GM23338 (cell line): Measurements from ENCODE around the gene SAA1.

Experiments
- CREB1 ChIP-seq: fragments of 250-450 bp; sonication (Bioruptor Pico); IDR thresholded peaks from 2 replicates; pipeline ENCODE4 v1.5.0; 2020; ENCODE audit warnings: low read depth, mild to moderate bottlenecking, moderate library complexity
- CTCF ChIP-seq, 2 experiments: fragments of 200-600 bp in 1 of 2; sonication (generic) in 1 of 2; conservative IDR thresholded peaks; 2 replicates each; pipeline versions ENCODE4 v1.5.1 to v1.6.1; 2016 to 2017; ENCODE audit warnings: antibody characterized with exemption in 2 of 2, low read depth in 2 of 2, mild to moderate bottlenecking in 2 of 2, moderate library complexity in 1 of 2
- EZH2 ChIP-seq: fragments of 200-600 bp; sonication (generic); IDR thresholded peaks from one replicate; pipeline ENCODE4 v1.8.0; 2017; ENCODE audit warnings: antibody characterized with exemption, mild to moderate bottlenecking, low read depth; ENCODE audit not compliant: unreplicated experiment
- EZH2phosphoT487 ChIP-seq: fragments of 200-600 bp; sonication (generic); IDR thresholded peaks from one replicate; pipeline ENCODE4 v1.8.1; 2018; ENCODE audit warnings: antibody characterized with exemption; ENCODE audit not compliant: unreplicated experiment
- JUNB ChIP-seq: IDR thresholded peaks from one replicate; pipeline ENCODE4 v1.6.1; 2016; ENCODE audit warnings: antibody characterized with exemption; ENCODE audit not compliant: unreplicated experiment
- POLR2AphosphoS5 ChIP-seq: IDR thresholded peaks from 2 replicates; pipeline ENCODE4 v1.6.1; 2016; ENCODE audit warnings: antibody characterized with exemption, low read depth
- REST ChIP-seq: IDR thresholded peaks from one replicate; pipeline ENCODE4 v1.6.1; 2018; ENCODE audit warnings: antibody characterized with exemption; ENCODE audit not compliant: unreplicated experiment
- STAT1 ChIP-seq: IDR thresholded peaks from one replicate; pipeline ENCODE4 v1.6.1; 2016; ENCODE audit warnings: antibody characterized with exemption; ENCODE audit not compliant: unreplicated experiment
- ZNF114 ChIP-seq: fragments of 250-450 bp; sonication (Bioruptor Pico); IDR thresholded peaks from 2 replicates; pipeline ENCODE4 v1.5.0; 2020; ENCODE audit warnings: mild to moderate bottlenecking, moderate library complexity
- TF ChIP-seq, protein P1 (sequence below): fragments of 250-450 bp; sonication (Bioruptor Pico); IDR thresholded peaks from 2 replicates; pipeline ENCODE4 v1.5.0; 2020; ENCODE audit warnings: mild to moderate bottlenecking, moderate library complexity

DNA sequence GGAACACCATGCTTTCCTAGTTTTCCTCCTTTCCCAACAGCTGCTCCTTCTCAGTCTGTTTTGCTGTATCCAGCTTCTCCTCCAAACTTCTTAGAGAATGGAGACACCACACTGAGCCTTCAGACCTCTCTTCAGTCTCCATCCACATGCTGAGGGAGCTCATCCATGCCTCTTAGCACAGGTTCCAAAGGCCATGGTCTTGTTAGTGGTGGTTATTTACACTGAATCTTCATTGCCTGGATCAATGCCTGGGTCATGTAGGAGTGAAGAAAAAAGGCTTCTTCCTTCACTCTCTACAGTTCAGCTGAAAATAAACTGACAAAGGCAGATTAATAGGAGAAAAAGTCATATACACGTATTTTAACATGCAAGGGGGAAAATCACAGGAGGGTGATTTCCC, 26.4 kb upstream of the SAA1 start:
- TF ChIP-seq CTCF (conservative IDR thresholded peaks at IDR 0.05; ENCODE audit: low read depth in 2 of 2): no peak
- no peak for TF ChIP-seq EZH2phosphoT487
- no peak for TF ChIP-seq EZH2
- no peak for TF ChIP-seq REST
- TF ChIP-seq POLR2AphosphoS5: no peak
- TF ChIP-seq, protein P1, sequence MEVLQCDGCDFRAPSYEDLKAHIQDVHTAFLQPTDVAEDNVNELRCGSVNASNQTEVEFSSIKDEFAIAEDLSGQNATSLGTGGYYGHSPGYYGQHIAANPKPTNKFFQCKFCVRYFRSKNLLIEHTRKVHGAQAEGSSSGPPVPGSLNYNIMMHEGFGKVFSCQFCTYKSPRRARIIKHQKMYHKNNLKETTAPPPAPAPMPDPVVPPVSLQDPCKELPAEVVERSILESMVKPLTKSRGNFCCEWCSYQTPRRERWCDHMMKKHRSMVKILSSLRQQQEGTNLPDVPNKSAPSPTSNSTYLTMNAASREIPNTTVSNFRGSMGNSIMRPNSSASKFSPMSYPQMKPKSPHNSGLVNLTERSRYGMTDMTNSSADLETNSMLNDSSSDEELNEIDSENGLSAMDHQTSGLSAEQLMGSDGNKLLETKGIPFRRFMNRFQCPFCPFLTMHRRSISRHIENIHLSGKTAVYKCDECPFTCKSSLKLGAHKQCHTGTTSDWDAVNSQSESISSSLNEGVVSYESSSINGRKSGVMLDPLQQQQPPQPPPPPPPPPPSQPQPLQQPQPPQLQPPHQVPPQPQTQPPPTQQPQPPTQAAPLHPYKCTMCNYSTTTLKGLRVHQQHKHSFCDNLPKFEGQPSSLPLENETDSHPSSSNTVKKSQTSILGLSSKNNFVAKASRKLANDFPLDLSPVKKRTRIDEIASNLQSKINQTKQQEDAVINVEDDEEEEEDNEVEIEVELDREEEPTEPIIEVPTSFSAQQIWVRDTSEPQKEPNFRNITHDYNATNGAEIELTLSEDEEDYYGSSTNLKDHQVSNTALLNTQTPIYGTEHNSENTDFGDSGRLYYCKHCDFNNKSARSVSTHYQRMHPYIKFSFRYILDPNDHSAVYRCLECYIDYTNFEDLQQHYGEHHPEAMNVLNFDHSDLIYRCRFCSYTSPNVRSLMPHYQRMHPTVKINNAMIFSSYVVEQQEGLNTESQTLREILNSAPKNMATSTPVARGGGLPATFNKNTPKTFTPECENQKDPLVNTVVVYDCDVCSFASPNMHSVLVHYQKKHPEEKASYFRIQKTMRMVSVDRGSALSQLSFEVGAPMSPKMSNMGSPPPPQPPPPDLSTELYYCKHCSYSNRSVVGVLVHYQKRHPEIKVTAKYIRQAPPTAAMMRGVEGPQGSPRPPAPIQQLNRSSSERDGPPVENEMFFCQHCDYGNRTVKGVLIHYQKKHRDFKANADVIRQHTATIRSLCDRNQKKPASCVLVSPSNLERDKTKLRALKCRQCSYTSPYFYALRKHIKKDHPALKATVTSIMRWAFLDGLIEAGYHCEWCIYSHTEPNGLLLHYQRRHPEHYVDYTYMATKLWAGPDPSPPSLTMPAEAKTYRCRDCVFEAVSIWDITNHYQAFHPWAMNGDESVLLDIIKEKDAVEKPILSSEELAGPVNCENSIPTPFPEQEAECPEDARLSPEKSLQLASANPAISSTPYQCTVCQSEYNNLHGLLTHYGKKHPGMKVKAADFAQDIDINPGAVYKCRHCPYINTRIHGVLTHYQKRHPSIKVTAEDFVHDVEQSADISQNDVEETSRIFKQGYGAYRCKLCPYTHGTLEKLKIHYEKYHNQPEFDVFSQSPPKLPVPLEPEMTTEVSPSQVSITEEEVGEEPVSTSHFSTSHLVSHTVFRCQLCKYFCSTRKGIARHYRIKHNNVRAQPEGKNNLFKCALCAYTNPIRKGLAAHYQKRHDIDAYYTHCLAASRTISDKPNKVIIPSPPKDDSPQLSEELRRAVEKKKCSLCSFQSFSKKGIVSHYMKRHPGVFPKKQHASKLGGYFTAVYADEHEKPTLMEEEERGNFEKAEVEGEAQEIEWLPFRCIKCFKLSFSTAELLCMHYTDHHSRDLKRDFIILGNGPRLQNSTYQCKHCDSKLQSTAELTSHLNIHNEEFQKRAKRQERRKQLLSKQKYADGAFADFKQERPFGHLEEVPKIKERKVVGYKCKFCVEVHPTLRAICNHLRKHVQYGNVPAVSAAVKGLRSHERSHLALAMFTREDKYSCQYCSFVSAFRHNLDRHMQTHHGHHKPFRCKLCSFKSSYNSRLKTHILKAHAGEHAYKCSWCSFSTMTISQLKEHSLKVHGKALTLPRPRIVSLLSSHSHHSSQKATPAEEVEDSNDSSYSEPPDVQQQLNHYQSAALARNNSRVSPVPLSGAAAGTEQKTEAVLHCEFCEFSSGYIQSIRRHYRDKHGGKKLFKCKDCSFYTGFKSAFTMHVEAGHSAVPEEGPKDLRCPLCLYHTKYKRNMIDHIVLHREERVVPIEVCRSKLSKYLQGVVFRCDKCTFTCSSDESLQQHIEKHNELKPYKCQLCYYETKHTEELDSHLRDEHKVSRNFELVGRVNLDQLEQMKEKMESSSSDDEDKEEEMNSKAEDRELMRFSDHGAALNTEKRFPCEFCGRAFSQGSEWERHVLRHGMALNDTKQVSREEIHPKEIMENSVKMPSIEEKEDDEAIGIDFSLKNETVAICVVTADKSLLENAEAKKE: no peak
- TF ChIP-seq JUNB: no peak
- no peak for TF ChIP-seq CREB1 (CRISPR knock-in tag)
- no peak for TF ChIP-seq STAT1
- no peak for TF ChIP-seq ZNF114 (CRISPR knock-in tag)
